K562 (cell line): ENCODE data around the gene ADCY6. TPM values are rescaled to one million over a fixed set of nuclear protein-coding genes. Genes with fewer than 3 reads are reported as not detected.

ENCODE experiments used
- BCOR ChIP-seq: fragments of 450-650 bp; IDR thresholded peaks from 2 replicates; pipeline ENCODE4 v1.6.1; 2016
- E2F6 ChIP-seq, 2 experiments: IDR thresholded peaks; 2 replicates each; pipeline ENCODE4 v1.6.1; 2011; ENCODE audit warnings: borderline replicate concordance in 1 of 2, control low read depth in 1 of 2, low read depth in 1 of 2, low read length in 1 of 2, mild to moderate bottlenecking in 1 of 2, mixed read lengths in 1 of 2, moderate library complexity in 1 of 2; ENCODE audit not compliant: insufficient read depth in 1 of 2, insufficient read length in 1 of 2, poor library complexity in 1 of 2, severe bottlenecking in 1 of 2; ENCODE audit errors: extremely low read depth in 1 of 2
- ELF1 ChIP-seq: fragments of 200-800 bp; sonication (Bioruptor generic); IDR thresholded peaks from 2 replicates; pipeline ENCODE4 v1.6.1; 2016; ENCODE audit warnings: missing genetic modification characterization, missing compliant biosample characterization
- EP400 ChIP-seq: fragments of 450-650 bp; IDR thresholded peaks from 2 replicates; pipeline ENCODE4 v1.6.1; 2017; ENCODE audit warnings: antibody characterized with exemption, mild to moderate bottlenecking, moderate library complexity
- ETV1 ChIP-seq: fragments of 450-650 bp; conservative IDR thresholded peaks from 2 replicates; pipeline ENCODE4 v1.6.1; 2016; ENCODE audit warnings: missing genetic modification characterization, control low read depth, low read depth, missing compliant biosample characterization
- ETV5 ChIP-seq: sonication (generic); formaldehyde crosslinking; IDR thresholded peaks from 2 replicates; pipeline ENCODE4 v1.4.0; 2020; ENCODE audit warnings: low read depth, mild to moderate bottlenecking, missing genetic modification reagents
- HDGF ChIP-seq: fragments of 450-650 bp; IDR thresholded peaks from 2 replicates; pipeline ENCODE4 v1.6.1; 2016
- HLTF ChIP-seq: fragments of 450-650 bp; IDR thresholded peaks from 2 replicates; pipeline ENCODE4 v1.6.1; 2016
- KDM1A ChIP-seq, 2 experiments: fragments of 450-650 bp; IDR thresholded peaks; 2 replicates each; pipeline ENCODE4 v1.6.1; 2016; ENCODE audit warnings: mild to moderate bottlenecking in 2 of 2
- MAZ ChIP-seq, 2 experiments: fragments of 450-650 bp in 1 of 2; sonication (generic) in 1 of 2; formaldehyde crosslinking; IDR thresholded peaks in 1 of 2; conservative IDR thresholded peaks in 1 of 2; 2 replicates each; pipeline versions ENCODE4 v1.4.0 to v1.5.0; 2020; ENCODE audit warnings: mild to moderate bottlenecking in 1 of 2, missing genetic modification reagents in 1 of 2
- NCOA4 ChIP-seq: fragments of 450-650 bp; IDR thresholded peaks from 2 replicates; pipeline ENCODE4 v1.6.1; 2018; ENCODE audit warnings: mild to moderate bottlenecking; ENCODE audit not compliant: partially characterized antibody
- NFRKB ChIP-seq: fragments of 450-650 bp; IDR thresholded peaks from 2 replicates; pipeline ENCODE4 v1.6.1; 2016; ENCODE audit warnings: low read depth
- NUFIP1 ChIP-seq: fragments of 450-650 bp; IDR thresholded peaks from 2 replicates; pipeline ENCODE4 v1.6.1; 2018; ENCODE audit not compliant: partially characterized antibody
- PML ChIP-seq: IDR thresholded peaks from 2 replicates; pipeline ENCODE4 v1.6.1; 2012; ENCODE audit warnings: low read length, inconsistent platforms
- PYGO2 ChIP-seq: fragments of 450-650 bp; IDR thresholded peaks from 2 replicates; pipeline ENCODE4 v1.6.1; 2016; ENCODE audit warnings: mild to moderate bottlenecking, missing genetic modification characterization, moderate library complexity, missing compliant biosample characterization
- RFX7 ChIP-seq: fragments of 250-450 bp; sonication (Bioruptor Pico); IDR thresholded peaks from 2 replicates; pipeline ENCODE4 v1.5.1; 2021; ENCODE audit warnings: mild to moderate bottlenecking
- SIX5 ChIP-seq, 2 experiments: IDR thresholded peaks; 2 replicates each; pipeline ENCODE4 v1.6.1; 2011; ENCODE audit warnings: low read length in 2 of 2, borderline replicate concordance in 1 of 2, low read depth in 1 of 2, mild to moderate bottlenecking in 1 of 2, moderate library complexity in 1 of 2; ENCODE audit not compliant: insufficient read depth in 1 of 2
- TAF7 ChIP-seq: fragments of 450-650 bp; IDR thresholded peaks from 2 replicates; pipeline ENCODE4 v1.6.1; 2016; ENCODE audit warnings: missing genetic modification characterization, missing compliant biosample characterization
- TBP ChIP-seq: optimal IDR thresholded peaks from 2 replicates; pipeline ENCODE3; 2011; ENCODE audit warnings: low read depth, low read length, improper control_type of control experiment
- TCF7 ChIP-seq: sonication (generic); IDR thresholded peaks from 2 replicates; pipeline ENCODE4 v1.6.1; 2016; ENCODE audit warnings: antibody characterized with exemption, borderline replicate concordance
- TOE1 ChIP-seq, 2 experiments: fragments of 450-650 bp in 1 of 2; sonication (generic) in 1 of 2; formaldehyde crosslinking in 1 of 2; IDR thresholded peaks; 2 replicates each; pipeline versions ENCODE4 v1.7.1 to v1.8.0; 2016 to 2022; ENCODE audit warnings: borderline replicate concordance in 2 of 2, mild to moderate bottlenecking in 2 of 2, antibody characterized with exemption in 1 of 2, inconsistent platforms in 1 of 2, low read depth in 1 of 2, missing genetic modification reagents in 1 of 2, moderate library complexity in 1 of 2
- ZNF780A ChIP-seq: fragments of 250-450 bp; sonication (Bioruptor Pico); IDR thresholded peaks from 2 replicates; pipeline ENCODE4 v1.5.0; 2021; ENCODE audit warnings: mild to moderate bottlenecking
- polyA plus RNA-seq, 8 experiments: library from polyadenylated mRNA; depleted of rRNA in 4 of 8; stranded (reverse) in 5 of 8; unstranded in 3 of 8; fragments of >200 nt; fragmentation: Nextera tagmentation in 2 of 8; fragmentation: Illumina TruSeq in 1 of 8; extraction: Ambion mirVana in 2 of 8; extraction: Trizol in 1 of 8; gene quantifications; 2 replicates each; pipeline versions ENCODE4 v1.2.1 to v1.2.3, GENCODE V29; 2011 to 2014; ENCODE audit warnings: inconsistent platforms in 1 of 8, missing spikeins in 1 of 8
- total RNA-seq, 7 experiments: library from RNA; depleted of rRNA in 6 of 7; stranded (reverse); fragments of >200 nt in 6 of 7; fragmentation: Illumina TruSeq in 2 of 7; extraction: Trizol in 2 of 7; gene quantifications; 2 replicates each; pipeline versions ENCODE4 v1.2.1 to v1.2.3, GENCODE V29; 2011 to 2021; ENCODE audit warnings: low replicate concordance in 1 of 7
- TF ChIP-seq, protein P1 (sequence below): fragments of 450-650 bp; formaldehyde crosslinking; conservative IDR thresholded peaks from 2 replicates; pipeline ENCODE4 v1.4.0; 2022; ENCODE audit warnings: mild to moderate bottlenecking, missing genetic modification characterization
- TF ChIP-seq, protein P2 (sequence below): sonication (generic); IDR thresholded peaks from 2 replicates; pipeline ENCODE4 v1.6.1; 2016

Gene ADCY6
- total and polyA plus RNA-seq, 9 of the 15 experiments (the other 6 are each of a cell fraction or from before 2014, with no cell fraction given) = 0.01 to 1.0 (median 0.53) TPM

- peak; percentile 46; the same call in 1 of the 2 replicates for TF ChIP-seq PML
- TF ChIP-seq, protein P1, sequence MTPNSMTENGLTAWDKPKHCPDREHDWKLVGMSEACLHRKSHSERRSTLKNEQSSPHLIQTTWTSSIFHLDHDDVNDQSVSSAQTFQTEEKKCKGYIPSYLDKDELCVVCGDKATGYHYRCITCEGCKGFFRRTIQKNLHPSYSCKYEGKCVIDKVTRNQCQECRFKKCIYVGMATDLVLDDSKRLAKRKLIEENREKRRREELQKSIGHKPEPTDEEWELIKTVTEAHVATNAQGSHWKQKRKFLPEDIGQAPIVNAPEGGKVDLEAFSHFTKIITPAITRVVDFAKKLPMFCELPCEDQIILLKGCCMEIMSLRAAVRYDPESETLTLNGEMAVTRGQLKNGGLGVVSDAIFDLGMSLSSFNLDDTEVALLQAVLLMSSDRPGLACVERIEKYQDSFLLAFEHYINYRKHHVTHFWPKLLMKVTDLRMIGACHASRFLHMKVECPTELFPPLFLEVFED (CRISPR knock-in tag) = peak; percentile 89; the same call in 1 of the 2 replicates
- TF ChIP-seq TBP = peak; percentile 74
- 0 out of 2 replicates have a peak, but pooled peaks have one; percentile 39 for TF ChIP-seq NFRKB
- no peak for TF ChIP-seq SIX5 (IDR thresholded peaks at IDR 0.05; ENCODE audit: borderline replicate concordance in 1 of 2, insufficient read depth in 1 of 2, low read depth in 1 of 2, low read length in 2 of 2)
- TF ChIP-seq KDM1A (IDR thresholded peaks at IDR 0.05) = peak in 1 of 2 experiments; percentile 92; a peak in 2 of 4 replicates
- TF ChIP-seq PYGO2 (tag) = no peak
- peak; percentile 66 for TF ChIP-seq NUFIP1
- peak; percentile 49; the same call in 1 of the 2 replicates for TF ChIP-seq TAF7 (tag)
- TF ChIP-seq, protein P2, sequence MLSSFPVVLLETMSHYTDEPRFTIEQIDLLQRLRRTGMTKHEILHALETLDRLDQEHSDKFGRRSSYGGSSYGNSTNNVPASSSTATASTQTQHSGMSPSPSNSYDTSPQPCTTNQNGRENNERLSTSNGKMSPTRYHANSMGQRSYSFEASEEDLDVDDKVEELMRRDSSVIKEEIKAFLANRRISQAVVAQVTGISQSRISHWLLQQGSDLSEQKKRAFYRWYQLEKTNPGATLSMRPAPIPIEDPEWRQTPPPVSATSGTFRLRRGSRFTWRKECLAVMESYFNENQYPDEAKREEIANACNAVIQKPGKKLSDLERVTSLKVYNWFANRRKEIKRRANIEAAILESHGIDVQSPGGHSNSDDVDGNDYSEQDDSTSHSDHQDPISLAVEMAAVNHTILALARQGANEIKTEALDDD = no peak
- TF ChIP-seq BCOR = peak; percentile 74; the same call in 1 of the 2 replicates
- peak; percentile 19; the same call in 1 of the 2 replicates for TF ChIP-seq EP400
- TF ChIP-seq ETV5 (CRISPR knock-in tag) = 0 out of 2 replicates have a peak, but pooled peaks have one; percentile 6
- 0 out of 2 replicates have a peak, but pooled peaks have one; percentile 64 for TF ChIP-seq HLTF
- peak; percentile 54; the same call in 1 of the 2 replicates for TF ChIP-seq TOE1 (IDR thresholded peaks at IDR 0.05; ENCODE audit: borderline replicate concordance)
- TF ChIP-seq TOE1 (CRISPR knock-in tag; IDR thresholded peaks at IDR 0.05; ENCODE audit: borderline replicate concordance, low read depth) = no peak
- peak; percentile 32 for TF ChIP-seq NCOA4
- TF ChIP-seq ZNF780A (CRISPR knock-in tag) = no peak
- TF ChIP-seq MAZ (CRISPR knock-in tag; conservative IDR thresholded peaks at IDR 0.05 in 1 of 2, IDR thresholded peaks at IDR 0.05 in 1 of 2) = peak in 1 of 2 experiments; percentile 73; a peak in 3 of 4 replicates
- TF ChIP-seq ETV1 (tag) = peak; percentile 27; the same call in 1 of the 2 replicates
- TF ChIP-seq HDGF = 0 out of 2 replicates have a peak, but pooled peaks have one; percentile 68
- peak; percentile 95 to 99 for TF ChIP-seq E2F6 (IDR thresholded peaks at IDR 0.05; ENCODE audit: borderline replicate concordance in 1 of 2, extremely low read depth in 1 of 2, insufficient read depth in 1 of 2, insufficient read length in 1 of 2, low read depth in 1 of 2, low read length in 1 of 2, poor library complexity in 1 of 2, severe bottlenecking in 1 of 2)
- TF ChIP-seq RFX7 (CRISPR knock-in tag) = no peak
- peak; percentile 52 for TF ChIP-seq ELF1
- no peak for TF ChIP-seq TCF7
Observed at GRCh38 chr12:48815126-48816110, 26.5 kb upstream of the ADCY6 start (continued).
